Islet of Langerhans (tissue), 1 donor: ENCODE data around the gene NOD2.

Source experiments
- FAIRE-seq: peaks from one replicate; lab custom pipeline; 2011; peaks lifted over from hg19 to GRCh38; lab: Jason Lieb, UNC

Gene NOD2

DNA sequence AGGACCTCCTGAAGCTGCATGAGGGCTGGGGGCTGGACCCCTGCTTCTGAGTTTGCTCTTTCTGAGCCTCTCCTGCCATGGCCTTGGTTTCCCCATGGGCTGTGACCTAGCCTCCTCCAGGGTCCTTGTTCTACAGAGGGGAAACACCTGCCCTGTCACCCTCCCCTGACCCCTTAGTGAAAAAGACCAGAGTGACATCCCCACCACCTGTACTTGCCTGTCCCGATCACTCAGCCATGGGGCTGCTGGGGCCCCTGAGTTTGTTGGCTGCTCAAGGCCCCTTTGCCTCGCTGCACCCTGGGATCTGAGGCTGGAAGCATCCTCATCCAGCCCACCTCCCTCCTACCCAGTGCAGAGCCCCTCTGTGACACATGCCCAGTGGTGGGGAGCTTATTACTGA, 800 bp downstream of the NOD2 start:
- FAIRE-seq: no peak

DNA sequence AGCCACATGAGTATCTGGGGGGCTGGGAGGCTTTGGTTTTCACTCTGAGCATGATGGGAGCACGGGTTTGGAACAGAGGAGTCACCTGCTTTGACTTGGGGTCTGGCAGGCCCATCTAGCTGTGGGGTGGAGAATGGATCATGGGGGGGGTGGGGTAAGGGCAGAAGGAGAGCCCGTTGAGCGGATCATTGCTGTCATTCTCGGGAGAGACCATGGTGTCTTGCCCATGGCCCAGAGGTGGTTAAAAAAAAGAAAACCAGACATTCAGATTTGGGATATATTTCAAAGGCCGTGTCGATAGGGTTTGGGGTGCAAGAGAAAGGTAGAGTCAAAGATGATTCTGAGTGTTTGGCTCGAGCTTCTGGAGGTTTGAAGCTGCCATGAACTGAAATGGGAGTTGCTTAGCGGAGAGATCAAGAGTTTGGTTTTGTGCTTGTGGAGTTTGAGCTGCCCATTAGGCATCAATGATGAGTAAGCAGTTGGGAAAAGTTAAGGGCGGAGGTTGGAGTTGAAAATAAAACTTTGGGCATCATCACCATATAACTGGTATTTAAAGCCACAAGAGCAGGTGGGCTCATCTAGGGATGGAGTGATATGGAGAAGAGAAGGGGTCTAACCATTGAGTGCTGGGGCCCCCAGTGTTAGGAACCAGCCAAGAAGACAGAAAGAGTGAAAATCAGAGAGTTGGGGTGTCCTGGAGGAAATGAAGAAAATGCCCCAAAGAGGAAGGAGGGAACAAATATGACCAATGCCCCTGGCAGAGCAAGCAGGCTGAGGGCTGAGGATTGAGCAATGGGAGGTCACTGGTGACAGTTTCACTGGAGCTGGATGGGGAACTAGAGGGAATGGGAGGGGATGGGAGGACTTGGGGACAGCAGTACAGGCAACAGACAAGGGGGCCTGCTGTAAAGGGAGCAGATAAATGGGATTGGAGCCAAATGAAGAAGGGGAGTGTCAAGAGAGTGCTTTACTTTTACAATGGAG, 1.9 kb downstream of the NOD2 start:
- no peak for FAIRE-seq

DNA sequence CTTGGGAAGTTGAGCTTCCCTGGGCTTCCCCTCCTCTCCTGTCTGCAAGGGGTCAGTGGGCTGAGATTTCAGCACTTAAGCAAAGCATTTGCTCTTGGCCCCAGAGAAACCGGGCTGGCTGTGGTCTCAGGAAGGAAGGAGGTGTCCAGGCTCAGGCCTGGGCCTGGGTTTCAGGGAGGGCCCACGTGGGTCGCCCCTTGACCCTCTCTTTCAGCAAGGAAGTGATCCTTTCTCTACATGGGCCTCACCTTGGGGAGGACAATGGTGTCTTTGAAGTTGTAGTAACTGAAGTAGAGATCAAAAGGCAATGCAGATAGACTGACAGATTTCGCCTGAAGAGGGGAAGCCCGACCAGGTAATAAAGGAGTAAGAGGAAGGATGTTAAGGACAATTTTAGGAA, 2.7 kb downstream of the NOD2 start:
- no peak for FAIRE-seq

DNA sequence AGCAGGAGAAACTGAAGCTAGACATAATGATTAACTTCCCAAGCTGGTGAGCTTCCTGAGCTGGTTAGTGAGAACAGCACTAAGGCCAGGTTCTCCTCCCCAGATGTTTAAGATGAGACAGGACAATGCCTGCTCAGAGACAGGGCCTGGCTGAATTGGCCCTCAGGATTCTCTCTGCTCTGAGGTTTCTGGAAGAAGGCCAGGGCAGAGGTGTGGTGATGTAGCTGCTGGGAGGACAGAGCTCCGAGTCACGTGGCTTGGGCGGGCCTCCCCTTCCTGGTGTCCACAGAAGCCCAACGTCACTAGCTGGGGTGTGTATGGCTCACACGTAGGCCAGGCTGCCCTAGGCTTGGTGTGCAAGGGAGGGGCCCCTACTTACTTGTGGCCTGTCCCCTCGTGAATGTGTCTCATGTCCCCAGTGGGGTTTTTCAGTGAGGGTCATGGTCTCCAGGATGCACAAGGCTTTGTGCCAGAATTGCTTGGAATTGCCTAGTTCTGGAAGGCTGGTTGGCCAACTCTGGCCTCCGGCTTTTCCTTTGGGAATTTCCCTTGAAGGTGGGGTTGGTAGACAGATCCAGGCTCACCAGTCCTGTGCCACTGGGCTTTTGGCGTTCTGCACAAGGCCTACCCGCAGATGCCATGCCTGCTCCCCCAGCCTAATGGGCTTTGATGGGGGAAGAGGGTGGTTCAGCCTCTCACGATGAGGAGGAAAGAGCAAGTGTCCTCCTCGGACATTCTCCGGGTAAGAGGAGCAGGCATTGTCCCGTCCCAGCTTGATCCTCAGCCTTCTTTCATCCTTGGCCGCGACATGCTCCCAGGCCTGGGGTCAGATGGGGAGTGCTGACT, 3.4 kb downstream of the NOD2 start:
- no peak for FAIRE-seq

DNA sequence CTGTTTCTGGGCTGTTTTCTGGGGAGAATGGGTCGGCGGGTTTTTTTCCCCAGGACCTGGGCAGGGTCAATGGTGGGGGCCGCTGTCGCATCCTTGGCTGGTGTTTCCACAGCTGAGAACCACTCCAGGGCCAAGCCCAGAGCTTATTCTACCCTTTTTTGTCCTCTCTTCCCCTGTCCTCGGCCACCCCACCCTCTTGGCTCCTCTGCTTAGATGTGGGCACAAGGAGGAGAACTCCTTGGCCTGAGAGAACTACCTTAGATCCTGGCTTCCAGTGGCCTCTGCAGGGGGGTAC, 4.0 kb downstream of the NOD2 start:
- no peak for FAIRE-seq

DNA sequence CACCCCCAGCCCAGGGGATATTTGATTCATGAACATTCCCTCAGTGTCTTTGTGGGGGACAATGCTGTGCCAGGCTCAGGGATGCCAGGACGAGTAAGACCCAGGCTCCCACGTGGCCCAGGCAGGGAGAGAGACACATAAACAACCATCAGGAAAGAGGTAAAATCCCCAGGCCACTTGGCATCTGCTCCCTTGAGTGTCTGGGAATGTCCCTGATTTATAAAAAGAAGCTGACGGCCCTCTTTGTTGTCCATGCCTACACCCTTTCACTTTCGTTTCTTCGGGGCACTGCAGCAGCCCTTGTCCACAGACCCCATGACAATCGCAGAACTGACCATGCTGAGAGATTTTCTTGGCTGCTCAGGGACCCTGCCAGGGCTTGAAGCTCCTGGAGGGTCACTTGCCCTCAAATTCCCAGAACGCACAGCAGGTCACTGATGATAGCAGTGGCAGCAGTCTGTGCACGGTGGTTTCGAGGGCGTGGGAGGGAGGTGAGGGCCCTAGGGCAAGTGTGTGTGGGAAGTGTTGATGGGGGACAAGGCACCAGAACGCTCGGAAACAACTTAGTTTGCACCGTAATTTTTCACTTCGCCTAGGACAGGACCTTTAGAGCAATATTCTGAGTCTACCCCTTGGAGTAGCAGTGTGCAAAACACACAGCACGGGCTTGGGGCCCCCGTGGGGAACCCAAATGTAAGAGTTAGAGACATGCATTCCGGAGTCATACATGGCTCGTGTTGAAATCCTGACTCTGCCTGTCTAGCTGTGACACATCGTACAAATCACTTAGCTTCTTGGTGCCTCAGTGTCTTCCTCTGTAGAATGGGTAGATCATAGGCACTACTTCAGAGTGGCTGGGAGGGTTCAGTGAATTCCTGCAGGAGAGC, 4.7 kb downstream of the NOD2 start:
- FAIRE-seq: no peak

DNA sequence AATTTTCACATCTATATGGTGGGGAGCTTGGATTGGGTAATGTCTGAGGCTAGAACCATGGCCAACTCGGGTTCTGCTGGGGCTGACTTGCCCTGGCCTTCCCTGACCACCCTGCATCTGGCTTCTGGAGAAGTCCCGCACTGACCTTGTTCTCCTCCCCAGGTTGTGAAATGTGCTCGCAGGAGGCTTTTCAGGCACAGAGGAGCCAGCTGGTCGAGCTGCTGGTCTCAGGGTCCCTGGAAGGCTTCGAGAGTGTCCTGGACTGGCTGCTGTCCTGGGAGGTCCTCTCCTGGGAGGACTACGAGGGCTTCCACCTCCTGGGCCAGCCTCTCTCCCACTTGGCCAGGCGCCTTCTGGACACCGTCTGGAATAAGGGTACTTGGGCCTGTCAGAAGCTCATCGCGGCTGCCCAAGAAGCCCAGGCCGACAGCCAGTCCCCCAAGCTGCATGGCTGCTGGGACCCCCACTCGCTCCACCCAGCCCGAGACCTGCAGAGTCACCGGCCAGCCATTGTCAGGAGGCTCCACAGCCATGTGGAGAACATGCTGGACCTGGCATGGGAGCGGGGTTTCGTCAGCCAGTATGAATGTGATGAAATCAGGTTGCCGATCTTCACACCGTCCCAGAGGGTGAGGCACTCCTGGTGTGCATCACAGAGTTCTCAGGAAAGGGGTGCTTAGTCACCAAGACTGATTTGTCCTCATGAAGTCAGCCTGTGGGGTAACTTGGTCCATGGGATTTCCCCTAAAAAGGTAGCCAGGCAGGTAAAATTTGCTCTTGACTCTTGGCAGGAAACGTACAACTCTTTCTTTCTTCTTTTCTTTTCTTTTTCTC, 6.1 kb downstream of the NOD2 start:
- no peak for FAIRE-seq

DNA sequence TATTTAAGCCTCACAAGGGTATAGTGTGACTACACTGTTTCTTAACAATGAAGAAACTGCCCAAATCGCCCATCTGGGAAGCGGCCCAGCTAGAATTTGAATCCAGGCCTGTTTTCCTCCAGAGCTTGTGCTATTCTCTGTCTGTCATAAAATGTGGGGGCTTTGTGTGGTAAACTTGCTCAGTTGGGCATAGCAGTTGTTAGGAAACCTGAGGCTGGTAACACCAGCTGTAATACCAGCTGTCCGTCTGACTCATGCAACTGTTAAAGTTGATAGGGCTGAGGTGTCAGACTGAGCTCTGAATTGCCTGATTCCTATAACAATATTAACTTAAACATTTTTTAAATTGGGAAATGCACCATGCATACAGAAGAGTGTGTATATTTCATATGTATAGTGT, 9.3 kb downstream of the NOD2 start:
- FAIRE-seq: no peak

DNA sequence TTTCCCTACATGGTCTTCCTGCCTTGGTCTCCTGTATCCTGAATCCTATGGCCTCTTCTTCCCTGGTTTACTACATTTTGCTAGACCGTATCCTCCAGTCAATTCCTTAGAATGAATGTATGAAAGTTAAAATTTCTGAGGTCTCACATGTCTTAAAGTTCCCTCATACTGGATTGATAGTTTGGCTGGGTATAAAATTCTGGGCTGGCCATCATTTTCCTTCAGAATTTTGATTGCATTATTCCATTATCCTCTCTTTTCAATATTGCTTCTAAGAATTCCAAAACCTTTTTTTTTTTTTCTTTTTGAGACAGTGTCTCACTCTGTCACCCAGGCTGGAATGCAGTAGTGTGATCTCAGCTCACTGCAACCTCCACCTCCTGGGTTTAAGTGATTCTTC, 10.8 kb downstream of the NOD2 start:
- FAIRE-seq: no peak

DNA sequence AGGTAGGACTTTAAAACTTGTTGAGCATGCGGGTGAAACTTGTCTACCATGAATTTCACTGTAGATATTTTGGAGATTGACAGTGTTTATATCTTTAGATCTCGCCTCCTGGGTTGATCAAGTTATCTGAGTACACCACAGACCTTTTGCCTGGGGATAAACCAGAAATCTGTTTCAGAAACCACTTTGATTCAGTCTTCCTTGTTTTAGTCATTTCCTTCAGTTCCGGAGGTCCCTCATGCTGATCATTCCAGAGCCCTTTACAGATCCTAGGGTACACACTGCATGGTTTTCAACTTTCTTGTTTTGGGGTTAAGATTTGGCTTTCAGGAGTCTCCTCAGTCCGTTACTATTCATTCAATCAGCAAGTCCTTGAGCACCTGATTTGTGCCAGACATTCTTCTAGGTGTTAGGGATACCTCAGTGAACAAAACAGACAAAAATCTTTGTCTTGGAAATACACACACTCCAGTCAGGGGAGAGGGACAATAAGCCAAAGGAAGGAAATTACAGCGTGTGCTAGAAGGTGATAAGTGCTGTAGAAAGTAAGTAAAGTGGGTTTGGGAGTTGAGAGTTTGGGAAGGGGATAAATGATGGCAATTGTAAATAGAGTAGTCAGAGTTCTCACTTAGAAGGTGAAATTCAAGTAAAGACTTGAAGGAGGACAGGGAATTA, 12.2 kb downstream of the NOD2 start:
- FAIRE-seq: no peak

DNA sequence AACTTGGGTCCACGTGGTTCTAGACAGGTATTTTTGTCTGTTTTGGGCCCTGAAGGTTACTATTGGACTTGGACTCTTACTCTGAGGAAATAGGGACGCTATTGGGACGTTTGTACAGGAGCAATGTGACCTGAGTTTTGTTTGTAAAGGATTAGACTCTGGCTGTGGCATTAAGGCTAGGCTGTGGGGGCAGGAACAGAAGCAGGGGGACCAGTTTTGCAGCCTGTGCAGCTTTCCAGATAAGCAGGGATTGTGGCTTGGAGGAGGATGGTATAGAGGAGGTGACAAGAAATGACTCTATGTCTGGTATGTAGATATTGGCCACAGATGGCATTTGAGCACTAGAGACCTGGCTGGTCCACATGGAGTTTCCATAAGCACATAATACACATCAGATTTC, 12.8 kb downstream of the NOD2 start:
- no peak for FAIRE-seq

DNA sequence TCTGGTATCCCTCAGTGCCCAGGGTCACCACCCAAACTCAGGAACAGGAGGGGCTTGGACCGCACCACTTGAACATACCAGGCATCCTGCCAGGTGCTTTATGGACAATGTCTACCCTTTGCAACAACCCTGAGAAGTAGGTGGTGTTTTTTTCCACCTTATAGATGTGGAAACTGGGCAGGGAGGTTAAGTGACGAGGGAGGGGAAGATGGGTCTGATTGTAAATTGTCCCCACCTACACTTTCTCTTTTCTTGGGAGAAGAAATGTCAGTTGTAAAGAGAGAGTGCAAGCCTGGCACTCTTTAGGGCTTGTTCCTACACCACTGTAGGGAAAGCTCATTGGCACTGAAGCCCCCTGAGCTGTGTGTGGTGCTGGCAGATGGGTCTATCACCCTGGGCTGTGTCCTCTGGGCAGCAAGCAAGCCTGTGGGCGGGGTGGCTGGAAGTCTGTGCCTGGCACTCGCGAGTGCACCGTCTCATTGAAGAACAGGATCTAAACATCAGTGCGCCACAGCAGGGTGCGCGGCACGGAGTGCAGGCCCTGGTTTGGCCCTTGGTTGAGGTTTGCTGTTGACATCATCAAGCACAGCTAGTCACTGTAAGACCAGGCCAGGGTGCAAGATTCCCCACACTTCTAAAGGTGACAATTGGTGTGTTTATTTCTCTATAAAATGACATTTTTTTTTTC, 15.1 kb downstream of the NOD2 start:
- FAIRE-seq: no peak

DNA sequence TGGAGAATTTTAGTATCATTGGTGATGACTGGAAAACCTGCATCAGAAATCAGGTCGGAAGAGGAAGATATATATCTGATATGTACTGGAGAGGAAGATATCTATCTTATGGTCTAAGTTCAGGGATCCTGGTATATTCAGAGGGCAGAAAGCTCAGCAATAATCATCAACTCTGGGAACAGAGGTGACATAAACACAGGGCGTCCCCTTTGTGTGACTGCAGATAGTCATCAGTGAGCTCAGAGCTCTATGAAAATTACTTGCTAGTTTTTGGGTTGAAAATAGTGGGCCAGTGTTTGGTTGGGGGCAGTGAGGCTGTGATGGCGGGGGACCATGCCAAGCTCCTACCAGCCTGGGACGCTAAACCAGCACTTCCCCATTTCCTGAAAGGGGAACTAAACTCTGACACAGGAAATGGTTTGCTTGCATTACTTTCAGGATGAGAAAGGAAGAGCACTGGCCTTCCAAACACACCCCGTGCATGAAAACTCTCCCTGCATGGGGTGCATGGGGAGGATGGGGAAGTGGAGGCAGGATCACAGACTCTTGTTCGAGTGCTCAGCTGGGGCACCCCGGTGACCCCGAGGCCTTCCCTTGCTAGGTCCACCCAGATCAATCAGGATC, 15.8 kb downstream of the NOD2 start:
- no peak for FAIRE-seq

DNA sequence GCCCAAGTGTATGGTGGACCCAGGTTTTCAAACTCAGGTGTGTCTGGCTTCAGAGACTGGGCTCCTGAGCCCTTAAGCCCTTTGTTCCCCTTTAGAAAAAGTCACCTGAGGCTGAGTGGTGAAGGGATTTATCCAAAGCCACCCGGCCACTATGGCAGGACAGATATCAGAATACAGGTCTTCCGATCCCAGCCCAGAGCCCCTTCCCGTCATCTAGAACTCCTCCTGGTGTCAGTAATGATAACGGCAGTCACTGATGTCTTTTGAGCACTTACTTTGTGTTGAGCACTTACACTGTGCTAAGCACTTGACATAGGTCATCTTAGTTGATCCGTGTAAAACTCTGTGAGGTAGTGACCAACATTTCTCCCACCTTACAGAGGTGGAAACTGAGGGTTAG, 16.6 kb downstream of the NOD2 start:
- no peak for FAIRE-seq

DNA sequence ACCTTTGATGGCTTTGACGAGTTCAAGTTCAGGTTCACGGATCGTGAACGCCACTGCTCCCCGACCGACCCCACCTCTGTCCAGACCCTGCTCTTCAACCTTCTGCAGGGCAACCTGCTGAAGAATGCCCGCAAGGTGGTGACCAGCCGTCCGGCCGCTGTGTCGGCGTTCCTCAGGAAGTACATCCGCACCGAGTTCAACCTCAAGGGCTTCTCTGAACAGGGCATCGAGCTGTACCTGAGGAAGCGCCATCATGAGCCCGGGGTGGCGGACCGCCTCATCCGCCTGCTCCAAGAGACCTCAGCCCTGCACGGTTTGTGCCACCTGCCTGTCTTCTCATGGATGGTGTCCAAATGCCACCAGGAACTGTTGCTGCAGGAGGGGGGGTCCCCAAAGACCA, 17.6 kb downstream of the NOD2 start:
- no peak for FAIRE-seq

DNA sequence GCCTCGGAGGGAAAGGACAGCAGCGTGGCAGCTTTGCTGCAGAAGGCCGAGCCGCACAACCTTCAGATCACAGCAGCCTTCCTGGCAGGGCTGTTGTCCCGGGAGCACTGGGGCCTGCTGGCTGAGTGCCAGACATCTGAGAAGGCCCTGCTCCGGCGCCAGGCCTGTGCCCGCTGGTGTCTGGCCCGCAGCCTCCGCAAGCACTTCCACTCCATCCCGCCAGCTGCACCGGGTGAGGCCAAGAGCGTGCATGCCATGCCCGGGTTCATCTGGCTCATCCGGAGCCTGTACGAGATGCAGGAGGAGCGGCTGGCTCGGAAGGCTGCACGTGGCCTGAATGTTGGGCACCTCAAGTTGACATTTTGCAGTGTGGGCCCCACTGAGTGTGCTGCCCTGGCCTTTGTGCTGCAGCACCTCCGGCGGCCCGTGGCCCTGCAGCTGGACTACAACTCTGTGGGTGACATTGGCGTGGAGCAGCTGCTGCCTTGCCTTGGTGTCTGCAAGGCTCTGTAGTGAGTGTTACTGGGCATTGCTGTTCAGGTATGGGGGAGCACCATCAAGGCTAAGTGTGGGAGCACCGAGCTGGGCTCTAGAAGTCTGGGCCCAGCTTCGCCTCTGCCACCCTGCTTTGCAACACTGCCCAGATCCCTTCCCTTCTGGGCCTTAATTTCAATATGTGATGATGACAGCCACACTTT, 18.6 kb downstream of the NOD2 start:
- FAIRE-seq: no peak

DNA sequence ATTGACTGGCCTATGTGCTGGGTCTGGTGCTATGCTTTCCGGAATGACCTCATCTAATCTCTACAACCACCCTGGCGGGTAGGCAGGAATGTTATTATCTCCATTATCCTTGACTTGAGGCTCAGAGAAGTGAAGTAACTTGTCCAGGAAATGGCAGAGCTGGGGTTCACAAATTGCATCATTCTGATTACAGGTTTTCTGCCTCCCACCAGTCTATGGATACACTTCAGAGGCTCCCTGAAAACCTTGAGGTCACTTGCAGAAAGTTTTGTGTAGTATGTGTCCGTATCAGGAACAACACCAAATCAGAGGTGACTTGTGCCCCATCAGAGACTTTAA, 19.1 kb downstream of the NOD2 start:
- FAIRE-seq: no peak

DNA sequence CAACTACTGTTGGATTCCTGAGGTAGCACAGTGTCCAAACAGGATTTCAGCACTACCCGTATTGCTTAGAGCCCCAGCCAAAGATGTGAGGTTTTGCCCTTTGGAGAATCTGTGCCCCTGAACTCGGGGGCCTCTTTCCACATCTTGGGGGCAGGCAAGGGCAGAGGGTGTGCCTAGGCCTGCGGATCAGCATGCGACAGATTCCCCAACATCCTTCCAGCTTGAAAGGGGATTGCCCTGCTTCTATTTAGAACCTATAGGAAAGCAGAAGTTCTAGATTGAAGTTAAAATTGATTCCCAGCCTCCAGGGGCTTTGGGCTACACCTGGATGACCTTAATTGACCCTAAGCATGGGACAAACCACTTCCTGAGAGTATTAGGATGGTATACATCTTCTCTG, 19.6 kb downstream of the NOD2 start:
- no peak for FAIRE-seq

DNA sequence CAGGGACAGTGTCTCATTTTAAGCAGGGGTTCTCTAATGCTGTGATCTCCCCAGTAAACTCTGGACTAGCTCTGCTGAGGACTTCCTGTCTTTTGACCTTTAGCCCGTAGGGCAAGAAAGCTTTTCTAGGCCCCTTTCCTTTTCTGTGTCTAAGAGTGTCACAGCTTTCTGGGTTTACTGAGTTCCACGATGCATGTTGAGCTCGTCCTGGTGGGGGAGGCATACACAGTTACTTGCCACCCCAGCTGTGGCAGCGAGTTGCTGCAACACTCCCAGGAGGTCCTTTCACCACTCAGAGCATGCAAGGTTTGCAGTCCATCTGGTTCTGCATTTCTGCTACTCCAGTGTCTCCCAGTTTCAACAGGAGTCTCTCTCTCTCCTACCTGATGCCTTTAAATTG, 23.7 kb downstream of the NOD2 start:
- no peak for FAIRE-seq

DNA sequence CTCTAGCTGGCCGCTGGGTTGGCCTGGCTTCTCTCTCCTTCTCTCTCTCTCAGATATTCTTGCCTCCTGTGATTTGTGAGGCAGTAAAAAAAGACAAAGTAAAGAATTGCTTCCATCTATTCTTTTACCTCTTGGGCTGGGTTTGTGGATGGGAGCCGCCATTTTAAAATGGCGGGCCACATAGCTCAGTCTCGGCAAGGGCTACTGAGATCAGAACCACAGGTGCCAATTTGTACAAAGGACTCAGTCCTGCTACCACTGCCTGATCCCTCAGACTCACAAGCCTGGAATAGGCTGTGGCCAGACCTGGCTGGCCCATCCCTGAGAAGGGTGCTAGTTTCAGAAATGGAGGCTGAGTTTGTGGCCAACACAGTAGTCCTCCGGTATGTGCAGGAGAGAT, 24.1 kb downstream of the NOD2 start:
- no peak for FAIRE-seq
